Neural crest cell (in vitro differentiated cells): ENCODE measurements around the gene PFKFB3. TPM values are rescaled to one million over a fixed set of nuclear protein-coding genes. Genes with fewer than 3 reads are reported as not detected.

ENCODE experiments used
- DNase-seq: peaks from one replicate; pipeline ENCODE4 v3.0.0; 2021; ENCODE audit warnings: low read depth, mixed read lengths, low spot score
- H3K27ac Mint-ChIP-seq: one replicate; pipeline ENCODE4 v1.8.0; 2021; ENCODE audit warnings: mild to moderate bottlenecking, mixed read lengths; ENCODE audit not compliant: unreplicated experiment
- H3K27me3 Mint-ChIP-seq: 2 replicates; pipeline ENCODE4 v1.8.0; 2021; ENCODE audit warnings: low read depth, mild to moderate bottlenecking, mixed read lengths
- H3K36me3 Mint-ChIP-seq: 2 replicates; pipeline ENCODE4 v1.8.0; 2021; ENCODE audit warnings: low read depth, mild to moderate bottlenecking, mixed read lengths
- H3K4me1 Mint-ChIP-seq: 2 replicates; pipeline ENCODE4 v1.8.0; 2021; ENCODE audit warnings: mixed read lengths
- H3K4me3 Mint-ChIP-seq: one replicate; pipeline ENCODE4 v1.8.0; 2021; ENCODE audit warnings: mild to moderate bottlenecking, mixed read lengths
- H3K9me3 Mint-ChIP-seq: 2 replicates; pipeline ENCODE4 v1.8.0; 2021; ENCODE audit warnings: mixed read lengths
- CTCF ChIP-seq: fragments of 200-600 bp; sonication (generic); conservative IDR thresholded peaks from 2 replicates; pipeline ENCODE4 v1.5.0; 2021; ENCODE audit warnings: antibody characterized with exemption, mild to moderate bottlenecking
- total RNA-seq: library from RNA; stranded (reverse); gene quantifications from 2 replicates; pipeline ENCODE4 v1.2.1, GENCODE V29; 2021

Gene PFKFB3
- total RNA-seq, 1 donor from 2014 or later, result 36.7 TPM

- H3K27ac Mint-ChIP-seq, result no peak overlapping the region
- no peaks in the 10 kb centered on the region for H3K9me3 Mint-ChIP-seq
- H3K4me1 Mint-ChIP-seq, result no peaks in the 10 kb centered on the region
- H3K27me3 Mint-ChIP-seq, result no peaks in the 10 kb centered on the region
- no peak for TF ChIP-seq CTCF
- no peak overlapping the region for H3K4me3 Mint-ChIP-seq
- DNase-seq, result no peak
- H3K36me3 Mint-ChIP-seq, result peaks cover 13% of the 10 kb centered on the region
Observed at GRCh38 chr10:6219494-6219836, 16.7 kb downstream of the PFKFB3 start.

GRCh38 chr10:6220418-6221191 lies 17.9 kb downstream of the PFKFB3 start:
- no peaks in the 10 kb centered on the region for H3K27me3 Mint-ChIP-seq
- DNase-seq, result no peak
- H3K4me1 Mint-ChIP-seq, result no peaks in the 10 kb centered on the region
- peaks cover 13% of the 10 kb centered on the region for H3K36me3 Mint-ChIP-seq
- peak overlapping the region; percentile 10 for H3K27ac Mint-ChIP-seq
- TF ChIP-seq CTCF, result no peak
- no peaks in the 10 kb centered on the region for H3K9me3 Mint-ChIP-seq
- H3K4me3 Mint-ChIP-seq, result no peak overlapping the region

- H3K36me3 Mint-ChIP-seq, result peaks cover 18% of the 10 kb centered on the region
- no peak for TF ChIP-seq CTCF
- no peak overlapping the region for H3K27ac Mint-ChIP-seq
- H3K27me3 Mint-ChIP-seq, result no peaks in the 10 kb centered on the region
- no peaks in the 10 kb centered on the region for H3K4me1 Mint-ChIP-seq
- H3K4me3 Mint-ChIP-seq, result no peak overlapping the region
- no peak for DNase-seq
- H3K9me3 Mint-ChIP-seq, result no peaks in the 10 kb centered on the region
Observed at GRCh38 chr10:6221192-6221940, 18.6 kb downstream of the PFKFB3 start.

GRCh38 chr10:6221971-6222751 lies 19.4 kb downstream of the PFKFB3 start:
- no peaks in the 10 kb centered on the region for H3K4me1 Mint-ChIP-seq
- H3K27me3 Mint-ChIP-seq, result no peaks in the 10 kb centered on the region
- TF ChIP-seq CTCF, result no peak
- H3K9me3 Mint-ChIP-seq, result no peaks in the 10 kb centered on the region
- H3K4me3 Mint-ChIP-seq, result no peak overlapping the region
- DNase-seq, result no peak
- H3K27ac Mint-ChIP-seq, result no peak overlapping the region
- H3K36me3 Mint-ChIP-seq, result peaks cover 14% of the 10 kb centered on the region

GRCh38 chr10:6222755-6223154 lies 20.0 kb downstream of the PFKFB3 start:
- H3K27me3 Mint-ChIP-seq, result no peaks in the 10 kb centered on the region
- no peaks in the 10 kb centered on the region for H3K4me1 Mint-ChIP-seq
- peaks cover 13% of the 10 kb centered on the region for H3K36me3 Mint-ChIP-seq
- H3K27ac Mint-ChIP-seq, result no peak overlapping the region
- no peak for DNase-seq
- no peak overlapping the region for H3K4me3 Mint-ChIP-seq
- H3K9me3 Mint-ChIP-seq, result no peaks in the 10 kb centered on the region
- no peak for TF ChIP-seq CTCF
